GM12878 (cell line): ENCODE measurements around the gene ACTG1.

Source experiments
- CREM ChIP-seq: IDR thresholded peaks from 2 replicates; pipeline ENCODE4 v1.6.1; 2014; ENCODE audit warnings: antibody characterized with exemption, low read depth
- ESRRA ChIP-seq: IDR thresholded peaks from 2 replicates; pipeline ENCODE4 v1.6.1; 2012; ENCODE audit warnings: mild to moderate bottlenecking, low read length, improper control_type of control experiment
- GABPA ChIP-seq: IDR thresholded peaks from 2 replicates; pipeline ENCODE4 v1.6.1; 2014; ENCODE audit warnings: antibody characterized with exemption, low read depth, mild to moderate bottlenecking, inconsistent platforms
- NFXL1 ChIP-seq: fragments of 450-650 bp; IDR thresholded peaks from 2 replicates; pipeline ENCODE4 v1.6.1; 2017; ENCODE audit warnings: antibody characterized with exemption, mild to moderate bottlenecking, borderline replicate concordance
- RAD21 ChIP-seq: IDR thresholded peaks from 2 replicates; pipeline ENCODE4 v1.6.1; 2011; ENCODE audit warnings: mild to moderate bottlenecking, low read depth, low read length, moderate library complexity; ENCODE audit not compliant: insufficient read depth
- RFX5 ChIP-seq: IDR thresholded peaks from 2 replicates; pipeline ENCODE4 v1.6.1; 2011; ENCODE audit warnings: low read depth, low read length, improper control_type of control experiment
- SIX5 ChIP-seq: IDR thresholded peaks from 2 replicates; pipeline ENCODE4 v1.6.1; 2011; ENCODE audit warnings: mild to moderate bottlenecking, low read depth, low read length, moderate library complexity; ENCODE audit not compliant: severe bottlenecking
- SREBF1 ChIP-seq: IDR thresholded peaks from 2 replicates; pipeline ENCODE4 v1.6.1; 2012; ENCODE audit warnings: mild to moderate bottlenecking, low read length
- SUPT20H ChIP-seq: IDR thresholded peaks from 2 replicates; pipeline ENCODE4 v1.6.1; 2011; ENCODE audit warnings: low read depth, mild to moderate bottlenecking, low read length, moderate library complexity, borderline replicate concordance; ENCODE audit not compliant: control insufficient read depth
- TCF12 ChIP-seq: IDR thresholded peaks from 2 replicates; pipeline ENCODE4 v1.6.1; 2011; ENCODE audit warnings: low read depth, mild to moderate bottlenecking, low read length
- ZNF24 ChIP-seq: fragments of 450-650 bp; IDR thresholded peaks from 2 replicates; pipeline ENCODE4 v1.6.1; 2017; ENCODE audit warnings: antibody characterized with exemption, mild to moderate bottlenecking
- TF ChIP-seq, protein P1 (sequence below), 3 experiments: IDR thresholded peaks in 2 of 3; conservative IDR thresholded peaks in 1 of 3; 2 replicates each; pipeline ENCODE4 v1.5.1; 2011; ENCODE audit warnings: low read depth in 3 of 3, low read length in 3 of 3, mild to moderate bottlenecking in 3 of 3, control low read depth in 2 of 3, moderate library complexity in 2 of 3, inconsistent platforms in 1 of 3, mixed read lengths in 1 of 3; ENCODE audit not compliant: control insufficient read depth in 2 of 3, insufficient read depth in 1 of 3; ENCODE audit errors: extremely low read depth in 1 of 3
- TF ChIP-seq, protein P2 (sequence below): IDR thresholded peaks from 2 replicates; pipeline ENCODE4 v1.6.1; 2012; ENCODE audit warnings: low read depth, low read length, improper control_type of control experiment

DNA sequence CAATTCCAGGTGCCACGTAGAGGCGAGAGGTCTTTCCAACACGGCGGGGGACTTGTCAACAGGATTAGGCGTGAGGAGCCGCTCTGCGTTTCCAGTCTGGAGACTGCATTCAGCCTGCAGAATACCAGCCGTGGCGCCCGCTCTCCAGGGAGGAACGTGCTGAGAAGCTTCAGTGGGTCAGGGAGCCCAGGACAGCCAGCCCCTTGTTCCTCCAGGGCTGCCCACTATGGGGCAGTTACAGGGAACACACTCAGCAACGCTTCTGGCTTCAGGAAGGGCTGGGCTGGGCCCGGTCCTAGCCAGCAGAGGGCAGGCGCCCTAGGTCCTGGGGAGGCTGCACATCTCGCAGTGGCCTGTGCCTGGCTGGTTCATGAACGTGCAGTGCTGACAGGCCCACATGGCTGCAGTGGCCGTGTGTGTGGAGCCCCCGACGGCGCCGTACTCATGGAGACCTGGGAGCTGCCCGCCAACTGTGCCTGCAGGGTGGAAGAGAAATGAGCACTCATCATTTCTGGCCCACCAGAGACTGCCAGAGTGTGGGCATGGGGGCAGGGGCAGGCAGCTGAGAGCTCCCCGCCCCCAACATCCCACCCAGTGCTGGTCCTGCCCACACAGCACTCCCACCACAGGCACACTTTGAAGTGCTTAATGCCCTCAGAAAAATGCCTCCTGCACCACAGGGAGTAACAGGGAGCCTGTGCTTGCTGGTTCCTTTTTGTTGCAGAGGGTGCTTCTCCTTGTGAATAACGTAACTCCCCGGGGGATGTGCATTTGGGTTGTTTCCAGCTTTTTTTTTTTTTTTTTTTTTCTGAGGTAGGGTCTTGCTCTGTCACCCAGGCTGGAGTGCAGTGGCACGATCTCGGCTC, 46.6 kb upstream of the ACTG1 start:
- TF ChIP-seq ZNF24 = no peak
- TF ChIP-seq GABPA = no peak
- no peak for TF ChIP-seq RAD21
- no peak for TF ChIP-seq NFXL1
- TF ChIP-seq RFX5 = no peak
- TF ChIP-seq SUPT20H = no peak
- TF ChIP-seq SREBF1 = no peak
- TF ChIP-seq, protein P1, sequence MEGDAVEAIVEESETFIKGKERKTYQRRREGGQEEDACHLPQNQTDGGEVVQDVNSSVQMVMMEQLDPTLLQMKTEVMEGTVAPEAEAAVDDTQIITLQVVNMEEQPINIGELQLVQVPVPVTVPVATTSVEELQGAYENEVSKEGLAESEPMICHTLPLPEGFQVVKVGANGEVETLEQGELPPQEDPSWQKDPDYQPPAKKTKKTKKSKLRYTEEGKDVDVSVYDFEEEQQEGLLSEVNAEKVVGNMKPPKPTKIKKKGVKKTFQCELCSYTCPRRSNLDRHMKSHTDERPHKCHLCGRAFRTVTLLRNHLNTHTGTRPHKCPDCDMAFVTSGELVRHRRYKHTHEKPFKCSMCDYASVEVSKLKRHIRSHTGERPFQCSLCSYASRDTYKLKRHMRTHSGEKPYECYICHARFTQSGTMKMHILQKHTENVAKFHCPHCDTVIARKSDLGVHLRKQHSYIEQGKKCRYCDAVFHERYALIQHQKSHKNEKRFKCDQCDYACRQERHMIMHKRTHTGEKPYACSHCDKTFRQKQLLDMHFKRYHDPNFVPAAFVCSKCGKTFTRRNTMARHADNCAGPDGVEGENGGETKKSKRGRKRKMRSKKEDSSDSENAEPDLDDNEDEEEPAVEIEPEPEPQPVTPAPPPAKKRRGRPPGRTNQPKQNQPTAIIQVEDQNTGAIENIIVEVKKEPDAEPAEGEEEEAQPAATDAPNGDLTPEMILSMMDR (IDR thresholded peaks at IDR 0.05 in 2 of 3, conservative IDR thresholded peaks at IDR 0.05 in 1 of 3; ENCODE audit: control insufficient read depth in 2 of 3, extremely low read depth in 1 of 3, insufficient read depth in 1 of 3, low read depth in 3 of 3, low read length in 3 of 3) = no peak
- no peak for TF ChIP-seq TCF12
- TF ChIP-seq CREM = no peak
- TF ChIP-seq, protein P2, sequence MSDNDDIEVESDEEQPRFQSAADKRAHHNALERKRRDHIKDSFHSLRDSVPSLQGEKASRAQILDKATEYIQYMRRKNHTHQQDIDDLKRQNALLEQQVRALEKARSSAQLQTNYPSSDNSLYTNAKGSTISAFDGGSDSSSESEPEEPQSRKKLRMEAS = no peak
- TF ChIP-seq ESRRA = no peak
- no peak for TF ChIP-seq SIX5
